Trophoblast cell (in vitro differentiated cells and primary cell): ENCODE measurements around the gene CYTH3.
"Not testable (repeated sequence)": the region's sequence is repeated elsewhere in the genome, so short reads cannot be mapped to it uniquely, and the experiment has no call there.

Experiments
- DNase-seq, 2 donors: peaks; one replicate each; pipeline ENCODE4 v3.0.0-alpha.2; 2016
- H2AFZ ChIP-seq: 2 replicates; pipeline ENCODE4 v1.6.1; 2013; ENCODE audit warnings: low read length, moderate library complexity, mild to moderate bottlenecking; ENCODE audit not compliant: insufficient read depth, poor library complexity
- H2AK5ac ChIP-seq: 2 replicates; pipeline ENCODE4 v1.6.1; 2013; ENCODE audit warnings: mild to moderate bottlenecking, low read length
- H2BK120ac ChIP-seq: 2 replicates; pipeline ENCODE4 v1.6.1; 2013; ENCODE audit warnings: low read length, mild to moderate bottlenecking, moderate library complexity; ENCODE audit not compliant: insufficient read depth, poor library complexity
- H2BK12ac ChIP-seq: 2 replicates; pipeline ENCODE4 v1.6.1; 2013; ENCODE audit warnings: mild to moderate bottlenecking, low read length, moderate library complexity
- H2BK5ac ChIP-seq: 2 replicates; pipeline ENCODE4 v1.6.1; 2013; ENCODE audit warnings: low read length, low read depth, moderate library complexity, mild to moderate bottlenecking; ENCODE audit not compliant: poor library complexity
- H3K14ac ChIP-seq: 2 replicates; pipeline ENCODE4 v1.6.1; 2013; ENCODE audit warnings: mild to moderate bottlenecking, low read length
- H3K18ac ChIP-seq: 2 replicates; pipeline ENCODE4 v1.6.1; 2013; ENCODE audit warnings: mild to moderate bottlenecking, low read length
- H3K23ac ChIP-seq: 2 replicates; pipeline ENCODE4 v1.6.1; 2013; ENCODE audit warnings: low read length
- H3K27ac ChIP-seq: 2 replicates; pipeline ENCODE4 v1.5.1; 2013; ENCODE audit warnings: low read depth, mild to moderate bottlenecking, inconsistent platforms, low read length, moderate library complexity
- H3K27me3 ChIP-seq: 2 replicates; pipeline ENCODE4 v1.6.1; 2013; ENCODE audit warnings: inconsistent platforms, mild to moderate bottlenecking, low read length, moderate library complexity; ENCODE audit not compliant: insufficient read depth
- H3K36me3 ChIP-seq, 2 experiments: 1 replicate in 1 of 2; 2 replicates in 1 of 2; pipeline ENCODE4 v1.6.1; 2013; ENCODE audit warnings: low read length in 2 of 2, mild to moderate bottlenecking in 2 of 2, moderate library complexity in 1 of 2; ENCODE audit not compliant: insufficient read depth in 2 of 2, control insufficient read depth in 1 of 2
- H3K4ac ChIP-seq: 2 replicates; pipeline ENCODE4 v1.6.1; 2013; ENCODE audit warnings: low read depth, mild to moderate bottlenecking, low read length, moderate library complexity
- H3K4me1 ChIP-seq, 2 experiments: 1 replicate in 1 of 2; 2 replicates in 1 of 2; pipeline ENCODE4 v1.6.1; 2013; ENCODE audit warnings: low read length in 2 of 2, mild to moderate bottlenecking in 2 of 2, moderate library complexity in 1 of 2; ENCODE audit not compliant: insufficient read depth in 2 of 2, control insufficient read depth in 1 of 2
- H3K4me2 ChIP-seq: 2 replicates; pipeline ENCODE4 v1.6.1; 2013; ENCODE audit warnings: inconsistent platforms, mild to moderate bottlenecking, low read length, moderate library complexity
- H3K4me3 ChIP-seq: 2 replicates; pipeline ENCODE4 v1.5.1; 2013; ENCODE audit warnings: mild to moderate bottlenecking, low read depth, low read length, inconsistent platforms
- H3K79me1 ChIP-seq: one replicate; pipeline ENCODE4 v1.6.1; 2013; ENCODE audit warnings: low read length
- H3K79me2 ChIP-seq: 2 replicates; pipeline ENCODE4 v1.6.1; 2013; ENCODE audit warnings: low read length, mild to moderate bottlenecking; ENCODE audit not compliant: control insufficient read depth, insufficient read depth, poor library complexity
- H3K9ac ChIP-seq: 2 replicates; pipeline ENCODE4 v1.6.1; 2013; ENCODE audit warnings: mild to moderate bottlenecking, low read length
- H3K9me3 ChIP-seq: 2 replicates; pipeline ENCODE4 v1.6.1; 2013; ENCODE audit warnings: low read depth, mild to moderate bottlenecking, control low read depth, inconsistent platforms, low read length; ENCODE audit not compliant: insufficient read depth
- H4K12ac ChIP-seq: 2 replicates; pipeline ENCODE4 v1.6.1; 2013; ENCODE audit warnings: low read depth, mild to moderate bottlenecking, low read length, moderate library complexity
- H4K8ac ChIP-seq: 2 replicates; pipeline ENCODE4 v1.6.1; 2013; ENCODE audit warnings: low read depth, mild to moderate bottlenecking, low read length, moderate library complexity
- H4K91ac ChIP-seq: one replicate; pipeline ENCODE4 v1.6.1; 2013; ENCODE audit warnings: low read depth, mild to moderate bottlenecking, low read length, moderate library complexity
- WGBS: extraction: QIAGEN DNeasy Blood & Tissue Kit; methylation state at CpG from one replicate; pipeline ENCODE4 v1.1.7; 2013; ENCODE audit warnings: missing lambda C conversion rate; ENCODE audit not compliant: insufficient read length, insufficient coverage; ENCODE audit errors: extremely low coverage; 5-methylcytosine and 5-hydroxymethylcytosine counted together

Gene CYTH3

DNA sequence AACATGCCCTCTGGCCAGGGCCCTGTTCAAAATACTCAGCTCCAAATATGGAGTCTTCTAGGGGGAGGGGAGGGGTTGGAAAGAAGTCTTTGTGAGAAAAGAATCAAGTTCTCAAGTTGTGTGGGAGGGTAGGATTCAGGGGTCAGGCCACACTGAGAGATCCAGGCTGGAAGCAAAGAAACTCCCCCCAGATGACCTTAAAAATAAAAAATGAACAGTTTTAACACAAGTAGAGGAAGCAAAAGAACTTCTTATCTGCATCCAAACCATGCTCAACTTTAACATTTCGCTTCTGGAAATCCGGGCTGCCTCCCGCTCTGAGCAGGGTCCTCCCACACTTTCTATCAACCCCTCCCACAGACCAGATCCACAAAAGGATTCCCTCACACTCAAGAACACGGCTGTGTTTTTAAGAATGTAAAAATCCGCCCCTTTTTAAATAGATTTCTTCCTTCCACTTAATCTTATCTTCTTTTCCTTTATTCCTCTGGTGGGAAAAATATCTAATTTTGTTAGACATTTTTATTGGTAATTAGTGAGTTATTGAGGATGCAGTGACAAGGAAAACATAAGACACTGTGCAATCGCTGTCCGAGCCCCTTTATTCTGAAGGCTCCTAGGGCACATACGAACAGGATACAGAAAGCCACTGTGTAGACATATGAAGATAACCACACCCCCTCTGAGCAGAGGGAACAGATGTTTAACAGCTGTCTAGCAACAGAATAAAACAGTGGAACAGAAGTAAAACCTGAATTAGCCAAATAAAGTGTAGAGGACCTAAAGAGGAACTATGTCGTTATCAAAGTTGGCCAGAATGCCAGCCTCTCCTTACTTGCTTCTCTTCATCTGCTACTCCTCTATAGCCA lies 43.8 kb downstream of the CYTH3 start:
- Histone ChIP-seq H3K4me2 (no peak overlapping the region), H3K9me3 (no peaks in the 10 kb centered on the region), H4K8ac (no peak overlapping the region), H3K79me2 (no peaks in the 10 kb centered on the region), H2BK120ac (no peak overlapping the region), H4K12ac (no peak overlapping the region), H3K27me3 (no peaks in the 10 kb centered on the region), H3K27ac (no peak overlapping the region), H3K18ac (no peak overlapping the region), H3K4me3 (no peak overlapping the region), H2BK5ac (no peak overlapping the region), H2AFZ (no peak overlapping the region), H3K4me1 (peaks cover 4 to 5% of the 10 kb centered on the region in 2 experiments), H3K4ac (no peak overlapping the region), H2BK12ac (no peak overlapping the region), H3K36me3 (no peaks in the 10 kb centered on the region), H3K23ac (no peak overlapping the region), H3K14ac (no peak overlapping the region), H2AK5ac (no peak overlapping the region), H4K91ac (no peak overlapping the region), H3K9ac (no peak overlapping the region), H3K79me1 (no peaks in the 10 kb centered on the region)
- DNase-seq, result no peak
- WGBS, result no CpG with 5 or more reads among the region's 9 CpGs

DNA sequence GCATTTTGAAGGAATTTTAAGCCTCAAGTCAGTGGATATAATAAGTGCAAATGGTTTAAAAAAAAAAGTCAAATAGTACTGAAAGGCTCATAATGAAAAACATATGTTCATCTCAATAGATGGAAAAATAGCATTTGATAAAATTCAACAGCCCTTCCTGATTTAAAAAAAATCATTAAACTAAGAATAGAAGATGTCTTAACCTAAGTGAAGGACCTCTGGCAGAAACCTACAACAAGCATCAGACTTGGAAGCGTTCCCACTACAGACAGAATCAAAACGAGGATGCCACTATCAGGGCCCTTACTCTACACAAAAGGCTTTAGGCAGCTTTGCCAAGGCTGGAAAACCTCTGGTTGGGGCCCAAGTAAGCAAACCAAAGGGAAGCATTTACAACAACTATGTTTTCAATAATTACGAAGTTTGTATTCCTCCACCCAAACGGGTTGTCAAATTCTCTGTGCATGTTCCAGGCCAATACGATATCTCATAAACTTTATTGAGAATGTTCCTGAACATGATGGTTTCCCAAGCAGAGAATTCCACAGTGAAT lies 45.1 kb downstream of the CYTH3 start:
- Histone ChIP-seq H3K9me3 (no peaks in the 10 kb centered on the region), H3K27ac (no peak overlapping the region), H3K27me3 (no peaks in the 10 kb centered on the region), H2BK5ac (no peak overlapping the region), H3K4me2 (no peak overlapping the region), H4K91ac (no peak overlapping the region), H3K79me1 (no peaks in the 10 kb centered on the region), H3K4me3 (no peak overlapping the region), H3K79me2 (no peaks in the 10 kb centered on the region), H3K23ac (no peak overlapping the region), H3K36me3 (no peaks in the 10 kb centered on the region), H3K18ac (no peak overlapping the region), H3K9ac (no peak overlapping the region), H2AFZ (no peak overlapping the region), H3K14ac (no peak overlapping the region), H2BK12ac (no peak overlapping the region), H2AK5ac (no peak overlapping the region), H3K4ac (no peak overlapping the region), H4K12ac (no peak overlapping the region), H4K8ac (no peak overlapping the region), H3K4me1 (peaks cover 2 to 4% of the 10 kb centered on the region in 2 experiments), H2BK120ac (no peak overlapping the region)
- DNase-seq, result no peak
- WGBS, result no CpG with 5 or more reads among the region's 5 CpGs

DNA sequence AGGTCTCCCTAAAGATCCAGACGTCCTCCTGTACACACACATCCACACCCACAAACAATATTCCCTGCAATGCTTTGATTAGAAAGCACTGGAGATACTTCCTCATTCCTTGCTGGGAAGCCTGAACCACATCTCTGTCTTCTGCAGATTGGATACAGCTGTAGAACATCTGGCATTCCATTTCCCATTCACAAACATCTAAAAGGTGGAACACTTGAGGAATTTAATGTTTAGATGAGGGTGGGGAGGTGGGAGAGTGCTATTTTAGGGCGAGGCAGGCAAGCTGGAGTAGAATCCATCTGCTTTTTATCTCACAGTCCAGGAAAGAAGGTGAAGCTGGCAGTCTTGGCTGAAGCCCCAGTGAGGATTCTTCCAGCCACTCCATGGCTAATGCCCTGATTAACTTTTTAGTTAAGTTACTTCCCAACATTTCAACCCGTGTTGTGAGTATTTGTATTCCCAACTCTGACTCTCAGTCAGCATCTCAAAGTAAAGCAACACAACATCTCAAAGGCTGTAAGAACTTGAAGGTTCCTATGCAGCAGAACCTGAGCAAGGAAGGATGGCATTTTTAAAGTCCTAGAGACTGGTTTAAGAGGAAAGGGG lies 46.1 kb downstream of the CYTH3 start:
- H3K36me3 ChIP-seq, result no peaks in the 10 kb centered on the region
- no peak overlapping the region for H2AK5ac ChIP-seq
- no peak overlapping the region for H3K18ac ChIP-seq
- no peak overlapping the region for H3K4me2 ChIP-seq
- DNase-seq, result peak in 1 of 2 donors; percentile 35
- no peak overlapping the region for H3K4ac ChIP-seq
- H3K9me3 ChIP-seq, result no peaks in the 10 kb centered on the region
- H3K9ac ChIP-seq, result no peak overlapping the region
- no peaks in the 10 kb centered on the region for H3K27me3 ChIP-seq
- no peak overlapping the region for H2BK120ac ChIP-seq
- no peak overlapping the region for H4K91ac ChIP-seq
- H4K12ac ChIP-seq, result no peak overlapping the region
- no peak overlapping the region for H2AFZ ChIP-seq
- H3K4me3 ChIP-seq, result no peak overlapping the region
- no peak overlapping the region for H2BK12ac ChIP-seq
- H3K27ac ChIP-seq, result no peak overlapping the region
- WGBS, result 100% methylated on average over 1 of the region's 3 CpGs
- H2BK5ac ChIP-seq, result no peak overlapping the region
- no peak overlapping the region for H3K23ac ChIP-seq
- no peak overlapping the region for H4K8ac ChIP-seq
- H3K79me2 ChIP-seq, result no peaks in the 10 kb centered on the region
- H3K4me1 ChIP-seq, result peaks cover 2 to 4% of the 10 kb centered on the region in 2 experiments
- no peak overlapping the region for H3K14ac ChIP-seq
- no peaks in the 10 kb centered on the region for H3K79me1 ChIP-seq

DNA sequence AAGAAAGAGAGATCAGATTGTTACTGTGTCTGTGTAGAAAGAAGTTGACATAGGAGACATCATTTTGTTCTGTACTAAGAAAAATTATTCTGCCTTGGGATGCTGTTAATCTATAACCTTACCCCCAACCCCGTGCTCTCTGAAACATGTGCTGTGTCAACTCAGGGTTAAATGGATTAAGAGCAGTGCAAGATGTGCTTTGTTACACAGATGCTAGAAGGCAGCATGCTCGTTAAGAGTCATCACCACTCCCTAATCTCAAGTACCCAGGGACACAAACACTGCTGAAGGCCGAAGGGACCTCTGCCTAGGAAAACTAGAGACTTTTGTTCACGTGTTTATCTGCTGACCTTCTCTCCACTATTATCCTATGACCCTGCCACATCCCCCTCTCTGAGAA lies 49.0 kb downstream of the CYTH3 start:
- no CpG with 5 or more reads among the region's 4 CpGs for WGBS
- not testable (repeated sequence) for H2AK5ac ChIP-seq, H3K79me2 ChIP-seq, H4K8ac ChIP-seq, H3K36me3 ChIP-seq, H2BK12ac ChIP-seq, H3K9me3 ChIP-seq, DNase-seq, H3K9ac ChIP-seq, H3K4me2 ChIP-seq, H3K23ac ChIP-seq, H3K27ac ChIP-seq, H2AFZ ChIP-seq, H3K18ac ChIP-seq, H3K4ac ChIP-seq, H3K27me3 ChIP-seq, H3K79me1 ChIP-seq, H2BK120ac ChIP-seq, H2BK5ac ChIP-seq, H4K91ac ChIP-seq, H3K14ac ChIP-seq, H3K4me1 ChIP-seq, H4K12ac ChIP-seq, H3K4me3 ChIP-seq
